K562 (cell line): Measurements from ENCODE around the gene ARHGEF17. TPM values are rescaled to one million over a fixed set of nuclear protein-coding genes. Genes with fewer than 3 reads are reported as not detected.
A peak's percentile ranks its signal among the peaks of the same experiment; 100 is the strongest.

Source experiments
- ATAC-seq: fragments of 200-7000 bp; cut with Tn5 transposase; 3 replicates; pipeline ENCODE4 v1.9.1; 2020; ENCODE audit warnings: moderate library complexity
- BruUV-seq: library from RNA; stranded (reverse); fragments of 400-500 nt; replicated peaks from 2 replicates; lab custom pipeline; 2021; lab: Mats Ljungman, UMichigan
- CTCF ChIA-PET: fragments of 300-600 bp; formaldehyde crosslinking; extraction: SDS; loops from one replicate; lab custom pipeline; 2021; ENCODE audit warnings: low intra/inter-chr PET ratio; lab: Yijun Ruan, JAX
- POLR2A ChIA-PET: fragments of 300-600, 350-650 bp; sonication (Branson Sonifier 250); formaldehyde crosslinking; extraction: SDS; loops from one replicate; lab custom pipeline; 2021; ENCODE audit warnings: antibody characterized with exemption, inconsistent platforms; lab: Yijun Ruan, JAX
- DNase-seq, 4 experiments: peaks; one replicate each; pipeline versions ENCODE4 v3.0.0 to v3.0.0-alpha.2; 2011 to 2018; ENCODE audit warnings: low spot score in 3 of 4, mixed read lengths in 3 of 4; ENCODE audit errors: extremely low read depth in 1 of 4
- FAIRE-seq: peaks from 2 replicates; lab custom pipeline; 2011; peaks lifted over from hg19 to GRCh38; lab: Jason Lieb, UNC
- H2AFZ ChIP-seq: 2 replicates; pipeline ENCODE4 v1.6.0; 2011; ENCODE audit warnings: low read depth, low read length, control low read depth, inconsistent platforms
- H3K27ac ChIP-seq: fragments of 200-600 bp; 3 replicates; pipeline ENCODE4 v1.8.0; 2011; ENCODE audit warnings: low read depth, mild to moderate bottlenecking, control low read depth, inconsistent platforms, low read length, moderate library complexity, mixed read lengths; ENCODE audit errors: extremely low read depth
- H3K27me3 ChIP-seq, 2 experiments: fragments of 300-600 bp in 1 of 2; 2 replicates in 1 of 2; 3 replicates in 1 of 2; pipeline versions ENCODE4 v1.6.0 to v1.8.0; 2011; ENCODE audit warnings: inconsistent platforms in 2 of 2, low read length in 2 of 2, mild to moderate bottlenecking in 1 of 2, mixed read lengths in 1 of 2, moderate library complexity in 1 of 2; ENCODE audit not compliant: control insufficient read depth in 2 of 2, insufficient read depth in 2 of 2
- H3K36me3 ChIP-seq: fragments of 300-600 bp; 3 replicates; pipeline ENCODE4 v1.8.0; 2011; ENCODE audit warnings: mild to moderate bottlenecking, low read length, inconsistent platforms; ENCODE audit not compliant: control insufficient read depth, insufficient read depth
- H3K4me1 ChIP-seq, 2 experiments: fragments of 200-600 bp in 1 of 2; replicated peaks in 1 of 2; 2 replicates in 1 of 2; 3 replicates in 1 of 2; pipeline versions ENCODE4 v1.5.1 to v1.8.0; 2011; ENCODE audit warnings: inconsistent platforms in 2 of 2, low read length in 2 of 2, mild to moderate bottlenecking in 1 of 2, mixed read lengths in 1 of 2, moderate library complexity in 1 of 2; ENCODE audit not compliant: control insufficient read depth in 2 of 2, insufficient read depth in 2 of 2
- H3K4me2 ChIP-seq: 2 replicates; pipeline ENCODE4 v1.6.1; 2011; ENCODE audit warnings: low read length, control low read depth, inconsistent platforms, mixed read lengths; ENCODE audit not compliant: insufficient read depth
- H3K4me3 ChIP-seq: fragments of 200-600 bp; sonication (generic), shearing (Covaris generic); 2 replicates; pipeline ENCODE4 v1.5.1; 2016; ENCODE audit warnings: control low read depth, inconsistent platforms
- H3K79me2 ChIP-seq: fragments of 200-600 bp; 3 replicates; pipeline ENCODE4 v1.8.0; 2011; ENCODE audit warnings: low read length, inconsistent platforms; ENCODE audit not compliant: control insufficient read depth, insufficient read depth
- H3K9ac ChIP-seq, 2 experiments: 2 replicates each; pipeline versions ENCODE4 v1.6.0 to v1.6.1; 2011; ENCODE audit warnings: low read depth in 2 of 2, low read length in 2 of 2, control low read depth in 1 of 2, inconsistent platforms in 1 of 2, mild to moderate bottlenecking in 1 of 2, mixed read lengths in 1 of 2; ENCODE audit not compliant: insufficient read depth in 1 of 2
- H3K9me1 ChIP-seq: one replicate; pipeline ENCODE4 v1.6.0; 2011; ENCODE audit warnings: inconsistent platforms, mild to moderate bottlenecking, low read length, moderate library complexity; ENCODE audit not compliant: control insufficient read depth, insufficient read depth
- H3K9me3 ChIP-seq: replicated peaks from 2 replicates; pipeline ENCODE4 v1.5.1; 2011; ENCODE audit warnings: low read depth, low read length, inconsistent platforms; ENCODE audit not compliant: control insufficient read depth, insufficient read depth
- H4K20me1 ChIP-seq: replicated peaks from 2 replicates; pipeline ENCODE4 v1.6.1; 2011; ENCODE audit warnings: low read length, inconsistent platforms, mixed read lengths; ENCODE audit not compliant: control insufficient read depth, insufficient read depth
- PBX2 ChIP-seq, 2 experiments: IDR thresholded peaks in 1 of 2; conservative IDR thresholded peaks in 1 of 2; 2 replicates each; pipeline ENCODE4 v1.6.1; 2016; ENCODE audit warnings: low read depth in 2 of 2, mild to moderate bottlenecking in 1 of 2, missing compliant biosample characterization in 1 of 2, missing genetic modification characterization in 1 of 2, moderate library complexity in 1 of 2
- POLR3A ChIP-seq: IDR thresholded peaks from 2 replicates; pipeline ENCODE4 v1.6.1; 2011; ENCODE audit warnings: borderline replicate concordance, mild to moderate bottlenecking, moderate library complexity; ENCODE audit not compliant: insufficient read length, insufficient read depth; ENCODE audit errors: extremely low read depth
- VEZF1 ChIP-seq: fragments of 200-800 bp; sonication (Bioruptor generic); IDR thresholded peaks from 2 replicates; pipeline ENCODE4 v1.6.1; 2017; ENCODE audit warnings: missing genetic modification characterization, missing compliant biosample characterization
- ZBTB33 ChIP-seq: sonication (generic); formaldehyde crosslinking; IDR thresholded peaks from 2 replicates; pipeline ENCODE4 v1.8.1; 2023; ENCODE audit warnings: mild to moderate bottlenecking, missing genetic modification reagents
- WGBS: fragments of 100-300 bp; shearing (Covaris generic); methylation state at CpG from one replicate; pipeline ENCODE4 v1.1.6; 2016; ENCODE audit warnings: low coverage, mixed read lengths; ENCODE audit not compliant: insufficient coverage; ENCODE audit errors: missing lambda C conversion rate; 5-methylcytosine and 5-hydroxymethylcytosine counted together
- in situ Hi-C: fragments of 300-500 bp; cut with MboI; formaldehyde crosslinking; loops from 4 replicates; pipeline ENCODE4 v1.15.0; 2018; ENCODE audit warnings: inconsistent platforms, mixed read lengths
- intact Hi-C: fragments of 100-400 bp; cut with micrococcal nuclease; formaldehyde crosslinking; loops from 2 replicates; pipeline ENCODE4 v1.14.2; 2022
- polyA plus RNA-seq, 8 experiments: library from polyadenylated mRNA; depleted of rRNA in 4 of 8; stranded (reverse) in 5 of 8; unstranded in 3 of 8; fragments of >200 nt; fragmentation: Nextera tagmentation in 2 of 8; fragmentation: Illumina TruSeq in 1 of 8; extraction: Ambion mirVana in 2 of 8; extraction: Trizol in 1 of 8; gene quantifications; 2 replicates each; pipeline versions ENCODE4 v1.2.1 to v1.2.3, GENCODE V29; 2011 to 2014; ENCODE audit warnings: inconsistent platforms in 1 of 8, missing spikeins in 1 of 8
- total RNA-seq, 7 experiments: library from RNA; depleted of rRNA in 6 of 7; stranded (reverse); fragments of >200 nt in 6 of 7; fragmentation: Illumina TruSeq in 2 of 7; extraction: Trizol in 2 of 7; gene quantifications; 2 replicates each; pipeline versions ENCODE4 v1.2.1 to v1.2.3, GENCODE V29; 2011 to 2021; ENCODE audit warnings: low replicate concordance in 1 of 7

Gene ARHGEF17
- total and polyA plus RNA-seq, 9 of the 15 experiments (the other 6 are each of a cell fraction or from before 2014, with no cell fraction given), result 0.04 to 0.68 (median 0.10) TPM; not detected in 2

DNA sequence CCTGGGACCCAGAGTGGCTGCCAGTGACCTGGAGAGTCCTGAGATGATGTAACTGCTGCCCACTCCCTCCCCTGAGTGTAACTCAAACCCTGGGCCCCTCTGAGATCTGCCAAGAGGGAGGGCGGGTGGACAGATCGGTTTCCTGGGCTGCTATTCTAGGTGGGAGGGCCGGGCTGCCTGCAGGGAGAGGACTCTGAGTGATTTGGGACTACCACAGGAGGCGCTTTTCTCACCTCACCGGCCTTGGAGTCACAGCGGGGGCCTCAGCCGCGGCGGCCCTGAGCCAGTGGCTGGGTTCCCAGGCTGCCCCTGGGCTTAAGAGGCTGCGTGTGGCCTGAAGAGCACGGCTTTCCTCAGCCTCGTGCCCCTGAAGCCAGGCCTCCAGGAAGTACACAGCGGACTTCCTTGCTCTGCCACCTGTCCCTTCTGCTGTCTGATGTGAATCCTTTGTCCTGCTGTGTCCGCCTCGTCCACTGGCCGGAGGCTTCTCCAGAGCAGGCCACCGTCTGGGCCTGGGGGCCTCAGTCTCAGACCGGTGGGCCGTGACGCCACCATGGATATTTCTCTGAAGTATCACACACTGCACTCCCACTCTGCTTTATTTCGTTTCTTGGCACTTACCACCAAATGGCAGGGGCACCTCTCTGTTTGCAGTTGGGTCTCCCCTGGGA, 79.7 kb downstream of the ARHGEF17 start:
- DNase-seq (no peak), ATAC-seq (no peak), FAIRE-seq (no peak)
- 87% methylated on average over 17 of the region's 21 CpGs for WGBS
- no peak overlapping the region for H2AFZ ChIP-seq
- no peaks in the 10 kb centered on the region for H3K27me3 ChIP-seq
- no peak overlapping the region; the same call in 2 of the 3 replicates for H3K27ac ChIP-seq
- H3K9me1 ChIP-seq, result peaks cover 14% of the 10 kb centered on the region
- POLR2A ChIA-PET, result interaction anchor here (0.5 to 1.0 kb wide), 3 partner anchors 13 to 145 kb away, joined by 3 read pairs; no protein-coding TSS in a partner anchor
- no TSS peak for BruUV-seq
- H3K4me2 ChIP-seq, result no peak overlapping the region
- intact Hi-C loops (no loop called here), in situ Hi-C loops (no loop called here)
- H3K4me1 ChIP-seq, result peaks cover 37 to 85% of the 10 kb centered on the region in 2 experiments
- H3K4me3 ChIP-seq, result no peak overlapping the region
- H3K79me2 ChIP-seq, result peaks cover 56% of the 10 kb centered on the region
- H4K20me1 ChIP-seq, result peaks cover 33% of the 10 kb centered on the region
- TF ChIP-seq VEZF1 (CRISPR knock-in tag) (peak; percentile 10; the same call in 1 of the 2 replicates), ZBTB33 (CRISPR knock-in tag) (peak; percentile 84), POLR3A (no peak), PBX2 (CRISPR knock-in tag; IDR thresholded peaks at IDR 0.05; ENCODE audit: low read depth) (no peak), PBX2 (tag; conservative IDR thresholded peaks at IDR 0.05; ENCODE audit: low read depth) (no peak)
- CTCF ChIA-PET, result no interaction called here
- peak overlapping the region in 1 of 2 experiments; percentile 83; a peak in 3 of 4 replicates for H3K9ac ChIP-seq
- peaks cover 48% of the 10 kb centered on the region; the same call in 2 of the 3 replicates for H3K36me3 ChIP-seq
- no peaks in the 10 kb centered on the region for H3K9me3 ChIP-seq
